PC-9 (cell line): ENCODE results near the gene NCSTN. TPM values are rescaled to one million over a fixed set of nuclear protein-coding genes. Genes with fewer than 3 reads are reported as not detected.

Experiments used
- BruUV-seq: library from RNA; stranded (reverse); fragments of 400-500 nt; replicated peaks from 2 replicates; lab custom pipeline; 2021; lab: Mats Ljungman, UMichigan
- CTCF ChIA-PET: fragments of 300-600 bp; sonication (Branson Sonifier 250); formaldehyde crosslinking; loops from one replicate; lab custom pipeline; 2022; ENCODE audit warnings: antibody characterized with exemption; lab: Charles Lee
- POLR2A ChIA-PET: fragments of 300-600 bp; sonication (Branson Sonifier 250); formaldehyde crosslinking; loops from one replicate; lab custom pipeline; 2022; ENCODE audit warnings: antibody characterized with exemption; ENCODE audit not compliant: unreplicated experiment; lab: Charles Lee
- DNase-seq, 2 experiments: peaks; one replicate each; pipeline versions ENCODE4 v3.0.0 to v3.0.0-alpha.2; 2015 to 2022; ENCODE audit warnings: mixed read lengths in 1 of 2
- H2AFZ ChIP-seq: fragments of 200-600 bp; sonication (generic); 2 replicates; pipeline ENCODE4 v1.8.1; 2017; ENCODE audit warnings: antibody characterized with exemption
- H3F3A ChIP-seq: fragments of 200-600 bp; sonication (generic); 2 replicates; pipeline ENCODE4 v1.8.1; 2017; ENCODE audit warnings: antibody characterized with exemption, mild to moderate bottlenecking, low read depth; ENCODE audit not compliant: insufficient read depth
- H3K27ac ChIP-seq: fragments of 200-600 bp; sonication (generic); 2 replicates; pipeline ENCODE4 v1.6.1; 2016; ENCODE audit warnings: mixed run types
- H3K27me3 ChIP-seq: fragments of 200-600 bp; sonication (generic); 2 replicates; pipeline ENCODE4 v1.6.1; 2016; ENCODE audit warnings: low read depth, mixed run types; ENCODE audit not compliant: insufficient read depth
- H3K36me3 ChIP-seq: fragments of 200-600 bp; sonication (generic); 2 replicates; pipeline ENCODE4 v1.6.1; 2016; ENCODE audit warnings: low read depth, mixed run types
- H3K4me1 ChIP-seq: fragments of 200-600 bp; sonication (generic); replicated peaks from 2 replicates; pipeline ENCODE4 v1.6.1; 2016; ENCODE audit warnings: mixed run types; ENCODE audit not compliant: insufficient read depth
- H3K4me2 ChIP-seq: fragments of 200-600 bp; sonication (generic); 2 replicates; pipeline ENCODE4 v1.6.1; 2017; ENCODE audit warnings: mixed run types
- H3K4me3 ChIP-seq: fragments of 200-600 bp; sonication (generic); 2 replicates; pipeline ENCODE4 v1.6.1; 2016; ENCODE audit warnings: mixed run types
- H3K79me2 ChIP-seq: fragments of 200-600 bp; sonication (generic); 2 replicates; pipeline ENCODE4 v1.6.1; 2017; ENCODE audit warnings: low read depth, mixed run types
- H3K9me2 ChIP-seq: fragments of 200-600 bp; sonication (generic); 2 replicates; pipeline ENCODE4 v1.8.1; 2017; ENCODE audit warnings: mild to moderate bottlenecking; ENCODE audit not compliant: insufficient read depth
- H3K9me3 ChIP-seq: fragments of 200-600 bp; sonication (generic); 2 replicates; pipeline ENCODE4 v1.8.1; 2016; ENCODE audit warnings: low read depth; ENCODE audit not compliant: insufficient read depth
- H4K20me1 ChIP-seq: fragments of 200-600 bp; sonication (generic); 2 replicates; pipeline ENCODE4 v1.8.1; 2017; ENCODE audit not compliant: insufficient read depth
- EZH2 ChIP-seq: fragments of 200-600 bp; sonication (generic); IDR thresholded peaks from 2 replicates; pipeline ENCODE4 v1.8.0; 2017; ENCODE audit warnings: antibody characterized with exemption, low read depth
- intact Hi-C: fragments of 100-400 bp; cut with micrococcal nuclease; formaldehyde crosslinking; loops from one replicate; pipeline ENCODE4 v1.10.0; 2022; ENCODE audit not compliant: unreplicated experiment
- total RNA-seq: library from RNA; stranded (reverse); gene quantifications from 2 replicates; pipeline ENCODE4 v1.2.3, GENCODE V29; 2021
- TF ChIP-seq, protein P1 (sequence below): fragments of 200-600 bp; sonication (generic); conservative IDR thresholded peaks from 2 replicates; pipeline ENCODE4 v1.6.1; 2017; ENCODE audit warnings: mixed run types, antibody characterized with exemption, mild to moderate bottlenecking, moderate library complexity

Gene NCSTN
- total RNA-seq, 1 experiment from 2014 or later: 55.8 TPM

DNA sequence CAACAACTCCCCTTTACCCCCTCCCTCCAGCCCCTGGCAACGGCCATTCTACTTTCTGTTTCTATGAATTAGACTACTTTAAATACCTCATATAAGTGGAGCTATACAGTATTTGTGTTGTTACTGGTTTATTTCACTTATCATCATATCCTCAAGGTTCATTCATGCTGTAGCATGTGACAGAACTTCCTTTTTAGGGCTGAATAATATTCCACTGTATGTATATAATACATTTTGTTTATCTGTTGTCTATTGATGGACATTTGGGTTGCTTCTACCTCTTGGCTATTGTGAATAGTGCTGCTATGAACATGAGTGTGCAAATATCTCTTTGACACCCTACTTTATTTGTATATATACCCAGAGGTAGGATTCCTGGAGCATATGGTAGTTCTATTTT, 25.9 kb downstream of the NCSTN start:
- no peaks in the 10 kb centered on the region for H3K9me2 ChIP-seq
- ChIA-PET CTCF (no interaction called here), POLR2A (no interaction called here)
- intact Hi-C loops: no loop called here
- H2AFZ ChIP-seq: no peak overlapping the region
- no peaks in the 10 kb centered on the region for H3K27me3 ChIP-seq
- no peaks in the 10 kb centered on the region for H3K79me2 ChIP-seq
- TF ChIP-seq, protein P1, sequence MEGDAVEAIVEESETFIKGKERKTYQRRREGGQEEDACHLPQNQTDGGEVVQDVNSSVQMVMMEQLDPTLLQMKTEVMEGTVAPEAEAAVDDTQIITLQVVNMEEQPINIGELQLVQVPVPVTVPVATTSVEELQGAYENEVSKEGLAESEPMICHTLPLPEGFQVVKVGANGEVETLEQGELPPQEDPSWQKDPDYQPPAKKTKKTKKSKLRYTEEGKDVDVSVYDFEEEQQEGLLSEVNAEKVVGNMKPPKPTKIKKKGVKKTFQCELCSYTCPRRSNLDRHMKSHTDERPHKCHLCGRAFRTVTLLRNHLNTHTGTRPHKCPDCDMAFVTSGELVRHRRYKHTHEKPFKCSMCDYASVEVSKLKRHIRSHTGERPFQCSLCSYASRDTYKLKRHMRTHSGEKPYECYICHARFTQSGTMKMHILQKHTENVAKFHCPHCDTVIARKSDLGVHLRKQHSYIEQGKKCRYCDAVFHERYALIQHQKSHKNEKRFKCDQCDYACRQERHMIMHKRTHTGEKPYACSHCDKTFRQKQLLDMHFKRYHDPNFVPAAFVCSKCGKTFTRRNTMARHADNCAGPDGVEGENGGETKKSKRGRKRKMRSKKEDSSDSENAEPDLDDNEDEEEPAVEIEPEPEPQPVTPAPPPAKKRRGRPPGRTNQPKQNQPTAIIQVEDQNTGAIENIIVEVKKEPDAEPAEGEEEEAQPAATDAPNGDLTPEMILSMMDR: no peak
- TF ChIP-seq EZH2: no peak
- H3K36me3 ChIP-seq: no peaks in the 10 kb centered on the region
- H3K4me3 ChIP-seq: no peak overlapping the region
- H3K4me2 ChIP-seq: no peak overlapping the region
- DNase-seq: no peak
- BruUV-seq: no TSS peak
- H3F3A ChIP-seq: peaks cover under 1% of the 10 kb centered on the region; the same call in 1 of the 2 replicates
- no peaks in the 10 kb centered on the region for H3K9me3 ChIP-seq
- no peak overlapping the region for H3K27ac ChIP-seq
- H3K4me1 ChIP-seq: no peaks in the 10 kb centered on the region
- H4K20me1 ChIP-seq: no peaks in the 10 kb centered on the region

DNA sequence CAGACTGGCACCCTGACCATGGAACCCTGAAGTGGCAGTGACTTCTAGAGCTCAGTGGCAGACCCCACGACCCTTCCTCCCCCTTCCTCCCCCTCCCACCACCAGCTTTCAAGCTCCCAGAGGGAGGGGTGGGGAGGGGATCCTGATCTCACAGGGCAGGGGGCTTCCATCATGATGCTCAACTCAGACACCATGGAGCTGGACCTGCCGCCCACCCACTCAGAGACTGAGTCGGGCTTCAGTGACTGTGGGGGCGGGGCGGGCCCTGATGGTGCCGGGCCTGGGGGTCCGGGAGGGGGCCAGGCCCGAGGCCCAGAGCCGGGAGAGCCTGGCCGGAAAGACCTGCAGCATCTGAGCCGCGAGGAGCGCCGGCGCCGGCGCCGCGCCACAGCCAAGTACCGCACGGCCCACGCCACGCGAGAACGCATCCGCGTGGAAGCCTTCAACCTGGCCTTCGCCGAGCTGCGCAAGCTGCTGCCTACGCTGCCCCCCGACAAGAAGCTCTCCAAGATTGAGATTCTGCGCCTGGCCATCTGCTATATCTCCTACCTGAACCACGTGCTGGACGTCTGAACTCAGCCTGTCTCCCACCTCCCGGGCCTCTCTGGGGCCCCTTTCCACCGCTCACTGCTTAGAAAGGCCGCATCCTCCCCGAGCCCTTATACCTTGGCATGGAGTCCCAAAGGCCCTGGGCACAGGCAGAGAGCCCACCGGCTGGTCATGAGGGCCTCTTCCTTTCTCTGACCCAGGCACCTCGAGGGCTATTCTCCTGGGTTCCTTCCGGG, 27.6 kb downstream of the NCSTN start:
- Histone ChIP-seq H3K4me2 (no peak overlapping the region), H3K79me2 (no peaks in the 10 kb centered on the region), H3K27ac (no peak overlapping the region), H2AFZ (no peak overlapping the region), H3K4me3 (no peak overlapping the region), H3K9me2 (no peaks in the 10 kb centered on the region), H4K20me1 (no peaks in the 10 kb centered on the region), H3F3A (peaks cover 4% of the 10 kb centered on the region; the same call in 1 of the 2 replicates), H3K27me3 (no peaks in the 10 kb centered on the region), H3K9me3 (no peaks in the 10 kb centered on the region), H3K4me1 (0 out of 2 replicates have a peak, but pooled peaks cover 4% of the 10 kb centered on the region), H3K36me3 (no peaks in the 10 kb centered on the region)
- peak in 1 of 2 experiments; percentile 5 for DNase-seq
- intact Hi-C loops: loop anchor here (10.0 kb wide), 1 partner anchor 576 kb away; no protein-coding TSS in a partner anchor
- ChIA-PET CTCF (no interaction called here), POLR2A (no interaction called here)
- TF ChIP-seq EZH2: no peak
- TF ChIP-seq, protein P1: no peak
- no TSS peak for BruUV-seq

DNA sequence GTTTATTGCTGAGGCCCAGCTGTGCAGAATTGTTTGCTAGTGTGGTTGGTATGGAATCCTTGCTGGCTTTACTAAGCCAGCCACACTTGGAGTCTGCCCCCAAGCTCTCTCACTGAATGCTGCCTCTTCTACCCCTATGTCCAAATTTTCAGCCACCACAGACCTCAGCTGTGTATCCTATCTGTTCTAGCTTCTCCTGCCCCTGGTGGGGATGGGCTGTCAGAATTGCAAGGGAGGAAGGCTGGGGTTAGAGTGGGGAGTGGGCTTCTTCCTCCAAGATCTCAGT, 28.1 kb downstream of the NCSTN start:
- Histone ChIP-seq H3K27ac (no peak overlapping the region), H3K4me3 (no peak overlapping the region), H3K4me2 (no peak overlapping the region), H4K20me1 (no peaks in the 10 kb centered on the region), H3F3A (peaks cover 4% of the 10 kb centered on the region; the same call in 1 of the 2 replicates), H3K9me3 (no peaks in the 10 kb centered on the region), H3K27me3 (no peaks in the 10 kb centered on the region), H3K4me1 (peaks cover 8% of the 10 kb centered on the region), H3K9me2 (no peaks in the 10 kb centered on the region), H3K79me2 (no peaks in the 10 kb centered on the region), H2AFZ (no peak overlapping the region), H3K36me3 (no peaks in the 10 kb centered on the region)
- ChIA-PET POLR2A (no interaction called here), CTCF (no interaction called here)
- BruUV-seq: no TSS peak
- peak in 1 of 2 experiments; percentile 21 for DNase-seq
- intact Hi-C loops: loop anchor here (10.0 kb wide), 1 partner anchor 576 kb away; no protein-coding TSS in a partner anchor
- TF ChIP-seq EZH2: no peak
- TF ChIP-seq, protein P1: no peak
